HG03457 (cell line): ENCODE measurements around the gene LRRC4C.

Source experiments
- ATAC-seq: cut with Tn5 transposase; IDR thresholded peaks from one replicate; pipeline ENCODE4 v1.9.1; 2021; ENCODE audit warnings: moderate number of reproducible peaks; ENCODE audit not compliant: unreplicated experiment

LRRC4C gene

GRCh38 chr11:40754297-40754696 is 705.2 kb downstream of the LRRC4C start:
- no peak for ATAC-seq

- ATAC-seq, result no peak
These were observed 713.2 kb downstream of the LRRC4C start for GRCh38 chr11:40746282-40746681.

- no peak for ATAC-seq
These were observed 727.3 kb downstream of the LRRC4C start for GRCh38 chr11:40732132-40732531.

- ATAC-seq, result no peak
These were observed 737.2 kb downstream of the LRRC4C start for GRCh38 chr11:40722179-40722795.

- ATAC-seq, result no peak
These were observed 742.9 kb downstream of the LRRC4C start for GRCh38 chr11:40716344-40717130.

- ATAC-seq, result no peak
These were observed 746.4 kb downstream of the LRRC4C start for GRCh38 chr11:40713083-40713482.

- ATAC-seq, result no peak
These were observed 758.4 kb downstream of the LRRC4C start for GRCh38 chr11:40701027-40701426.

GRCh38 chr11:40689823-40690222 is 769.6 kb downstream of the LRRC4C start:
- no peak for ATAC-seq

GRCh38 chr11:40688369-40688768 is 771.1 kb downstream of the LRRC4C start:
- no peak for ATAC-seq

- ATAC-seq, result no peak
These were observed 772.7 kb downstream of the LRRC4C start for GRCh38 chr11:40686765-40687164.

- no peak for ATAC-seq
These were observed 776.4 kb downstream of the LRRC4C start for GRCh38 chr11:40683010-40683409.

- no peak for ATAC-seq
These were observed 780.2 kb downstream of the LRRC4C start for GRCh38 chr11:40679276-40679675.

- no peak for ATAC-seq
These were observed 812.2 kb downstream of the LRRC4C start for GRCh38 chr11:40647295-40647694.

- ATAC-seq, result no peak
These were observed 817.2 kb downstream of the LRRC4C start for GRCh38 chr11:40642284-40642683.

- ATAC-seq, result no peak
These were observed 839.8 kb downstream of the LRRC4C start for GRCh38 chr11:40619654-40620053.

GRCh38 chr11:40606800-40607199 is 852.7 kb downstream of the LRRC4C start:
- no peak for ATAC-seq

- no peak for ATAC-seq
These were observed 856.4 kb downstream of the LRRC4C start for GRCh38 chr11:40602866-40603552.

GRCh38 chr11:40597546-40598113 is 861.8 kb downstream of the LRRC4C start:
- ATAC-seq, result no peak

- no peak for ATAC-seq
These were observed 886.1 kb downstream of the LRRC4C start for GRCh38 chr11:40573254-40573891.

GRCh38 chr11:40569947-40570531 is 889.4 kb downstream of the LRRC4C start:
- no peak for ATAC-seq

GRCh38 chr11:40567392-40567791 is 892.1 kb downstream of the LRRC4C start:
- no peak for ATAC-seq
